ENCODE results near the gene KLHL26.

DNA sequence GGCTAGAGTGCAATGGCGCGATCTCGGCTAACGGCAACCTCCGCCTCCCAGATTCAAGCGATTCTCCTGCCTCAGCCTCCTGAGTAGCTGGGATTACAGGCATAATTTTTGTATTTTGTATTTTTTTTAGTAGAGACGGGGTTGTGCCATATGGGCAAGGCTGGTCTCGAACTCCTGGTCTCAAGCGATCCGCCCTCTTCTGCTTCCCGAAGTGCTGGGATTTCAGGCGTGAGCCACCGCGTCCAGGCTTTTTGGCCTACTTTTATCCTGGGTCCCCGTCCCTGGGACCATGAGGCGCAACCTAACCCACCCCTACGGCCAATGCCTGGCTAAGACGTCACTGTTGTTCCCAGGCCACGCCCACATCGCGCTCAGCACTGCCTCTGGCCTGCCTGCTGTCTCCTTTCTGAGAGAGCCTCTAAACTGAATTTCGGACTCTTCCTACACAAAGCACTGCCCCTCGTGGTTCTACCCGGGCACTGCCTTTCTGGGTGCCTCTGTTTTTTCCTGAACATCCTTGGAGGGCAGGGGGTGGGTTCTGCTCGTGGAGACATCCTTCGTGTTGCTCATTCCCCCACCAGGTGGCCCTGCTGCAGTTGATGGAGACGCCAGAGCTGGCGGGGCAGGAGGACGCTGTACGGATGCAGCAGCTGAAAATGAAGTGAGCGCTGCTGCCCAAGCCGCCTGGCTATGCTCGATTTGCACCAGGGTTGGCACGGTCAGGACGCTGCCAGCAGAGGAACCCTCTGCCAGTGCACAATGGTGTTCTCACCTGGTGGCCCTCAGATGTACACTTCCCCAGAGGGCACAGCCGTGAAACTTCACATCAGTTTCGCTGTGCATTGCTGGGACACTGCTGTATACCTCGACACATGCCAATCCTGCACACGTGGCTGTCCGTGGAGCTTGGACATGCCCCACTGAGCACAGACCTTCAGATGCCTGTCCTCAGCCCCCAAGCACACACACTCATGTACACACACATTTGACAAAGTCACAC, 46.3 kb upstream of the KLHL26 start:
- TF ChIP-seq POLR2AphosphoS5 (IDR thresholded peaks at IDR 0.05), result no peak
- TF ChIP-seq, protein P1, sequence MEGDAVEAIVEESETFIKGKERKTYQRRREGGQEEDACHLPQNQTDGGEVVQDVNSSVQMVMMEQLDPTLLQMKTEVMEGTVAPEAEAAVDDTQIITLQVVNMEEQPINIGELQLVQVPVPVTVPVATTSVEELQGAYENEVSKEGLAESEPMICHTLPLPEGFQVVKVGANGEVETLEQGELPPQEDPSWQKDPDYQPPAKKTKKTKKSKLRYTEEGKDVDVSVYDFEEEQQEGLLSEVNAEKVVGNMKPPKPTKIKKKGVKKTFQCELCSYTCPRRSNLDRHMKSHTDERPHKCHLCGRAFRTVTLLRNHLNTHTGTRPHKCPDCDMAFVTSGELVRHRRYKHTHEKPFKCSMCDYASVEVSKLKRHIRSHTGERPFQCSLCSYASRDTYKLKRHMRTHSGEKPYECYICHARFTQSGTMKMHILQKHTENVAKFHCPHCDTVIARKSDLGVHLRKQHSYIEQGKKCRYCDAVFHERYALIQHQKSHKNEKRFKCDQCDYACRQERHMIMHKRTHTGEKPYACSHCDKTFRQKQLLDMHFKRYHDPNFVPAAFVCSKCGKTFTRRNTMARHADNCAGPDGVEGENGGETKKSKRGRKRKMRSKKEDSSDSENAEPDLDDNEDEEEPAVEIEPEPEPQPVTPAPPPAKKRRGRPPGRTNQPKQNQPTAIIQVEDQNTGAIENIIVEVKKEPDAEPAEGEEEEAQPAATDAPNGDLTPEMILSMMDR (IDR thresholded peaks at IDR 0.05; ENCODE audit: poor library complexity, severe bottlenecking), result peak; percentile 91
- TF ChIP-seq EP300 (conservative IDR thresholded peaks at IDR 0.05; ENCODE audit: poor library complexity, severe bottlenecking), result no peak
- TF ChIP-seq RAD21 (conservative IDR thresholded peaks at IDR 0.05), result peak; percentile 76

All from neural cell (in vitro differentiated cells).